A549 treated with AZD2906 at 1 μM for 4 hours (cell line): ENCODE data around the gene VAMP5. TPM values are rescaled to one million over a fixed set of nuclear protein-coding genes. Genes with fewer than 3 reads are reported as not detected.

ENCODE experiments used
- total RNA-seq: library from RNA; stranded (reverse); fragments of 200-300 nt; extraction: Qiagen RNA extraction; gene quantifications from 5 replicates; pipeline ENCODE4 v1.2.3, GENCODE V29; 2022

VAMP5 gene, protein sequence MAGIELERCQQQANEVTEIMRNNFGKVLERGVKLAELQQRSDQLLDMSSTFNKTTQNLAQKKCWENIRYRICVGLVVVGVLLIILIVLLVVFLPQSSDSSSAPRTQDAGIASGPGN
- total RNA-seq: 0.09 to 0.53 TPM (median 0.16 TPM) in 3 of 5 replicates, not detected in the others

DNA sequence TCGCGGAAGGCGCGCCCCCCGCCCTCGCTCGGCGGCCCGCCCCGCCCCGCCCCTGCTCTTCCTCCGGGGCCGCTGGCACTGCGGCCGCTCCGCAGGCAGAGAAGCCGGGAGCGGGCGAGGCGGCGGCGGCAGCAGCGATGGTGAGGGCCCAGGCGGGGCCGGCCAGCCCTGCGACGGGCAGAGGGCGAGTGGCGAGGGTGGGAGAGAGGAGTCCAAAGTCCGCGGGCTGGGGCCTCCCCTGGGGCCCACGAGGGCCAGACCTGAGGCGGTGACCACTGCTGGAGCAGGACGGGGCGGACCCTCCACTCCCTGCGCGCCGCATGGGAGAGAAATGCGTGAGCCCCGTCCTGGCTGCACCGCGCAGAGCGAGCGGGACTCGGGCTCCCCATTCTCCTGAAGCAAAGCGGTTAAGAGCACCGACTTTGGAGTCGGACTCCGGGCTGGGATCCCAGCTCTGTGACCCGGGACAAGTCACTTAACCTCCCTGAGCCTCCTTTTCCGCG lies at the start of gene VAMP5:
TSS of gene VAMP5 (plus strand) at position 78 of the 503 bp plus-strand sequence. CDS start at position 138, 60 bp downstream.

DNA sequence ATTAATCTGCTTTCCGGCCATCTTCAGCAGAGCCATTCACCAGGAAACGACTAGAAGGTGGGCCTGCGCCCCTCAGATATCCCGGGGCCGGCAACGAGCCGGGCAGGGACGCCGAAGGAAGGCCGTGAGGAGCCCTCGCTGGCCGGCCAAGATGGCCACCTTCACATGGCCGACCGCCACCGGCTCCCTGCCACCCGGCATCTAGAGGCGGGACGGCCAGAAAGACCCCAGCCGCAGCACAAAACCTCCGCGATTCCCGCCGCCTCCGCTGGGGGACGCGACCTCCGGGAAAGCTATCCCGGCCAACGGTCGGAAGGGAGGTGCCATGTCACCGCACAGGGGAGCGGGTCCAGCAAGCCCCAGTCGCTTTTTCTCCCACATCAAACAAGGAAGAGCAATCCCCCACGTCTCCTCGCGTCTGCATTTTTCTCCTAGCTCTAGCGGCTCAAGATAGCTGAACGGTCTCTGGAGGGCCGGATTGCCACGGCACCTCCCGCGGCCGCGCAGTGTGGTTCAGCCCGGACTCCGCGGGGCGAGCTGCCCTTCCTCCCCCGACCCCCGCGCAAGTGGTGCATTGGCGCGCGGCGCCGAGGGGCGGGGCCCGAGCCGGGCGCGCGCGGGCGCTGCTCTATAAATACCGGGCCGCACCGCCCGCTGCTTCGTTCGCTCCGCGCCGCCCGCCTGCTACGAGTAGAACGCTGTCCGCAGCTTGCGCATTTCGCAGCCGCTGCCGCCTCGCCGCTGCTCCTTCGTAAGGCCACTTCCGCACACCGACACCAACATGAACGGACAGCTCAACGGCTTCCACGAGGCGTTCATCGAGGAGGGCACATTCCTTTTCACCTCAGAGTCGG lies 45.5 kb upstream of the VAMP5 start, which contains the start of gene MAT2A:
TSS of gene MAT2A (plus strand) at position 662 of the 854 bp plus-strand sequence. CDS start at position 782, 120 bp downstream.

DNA sequence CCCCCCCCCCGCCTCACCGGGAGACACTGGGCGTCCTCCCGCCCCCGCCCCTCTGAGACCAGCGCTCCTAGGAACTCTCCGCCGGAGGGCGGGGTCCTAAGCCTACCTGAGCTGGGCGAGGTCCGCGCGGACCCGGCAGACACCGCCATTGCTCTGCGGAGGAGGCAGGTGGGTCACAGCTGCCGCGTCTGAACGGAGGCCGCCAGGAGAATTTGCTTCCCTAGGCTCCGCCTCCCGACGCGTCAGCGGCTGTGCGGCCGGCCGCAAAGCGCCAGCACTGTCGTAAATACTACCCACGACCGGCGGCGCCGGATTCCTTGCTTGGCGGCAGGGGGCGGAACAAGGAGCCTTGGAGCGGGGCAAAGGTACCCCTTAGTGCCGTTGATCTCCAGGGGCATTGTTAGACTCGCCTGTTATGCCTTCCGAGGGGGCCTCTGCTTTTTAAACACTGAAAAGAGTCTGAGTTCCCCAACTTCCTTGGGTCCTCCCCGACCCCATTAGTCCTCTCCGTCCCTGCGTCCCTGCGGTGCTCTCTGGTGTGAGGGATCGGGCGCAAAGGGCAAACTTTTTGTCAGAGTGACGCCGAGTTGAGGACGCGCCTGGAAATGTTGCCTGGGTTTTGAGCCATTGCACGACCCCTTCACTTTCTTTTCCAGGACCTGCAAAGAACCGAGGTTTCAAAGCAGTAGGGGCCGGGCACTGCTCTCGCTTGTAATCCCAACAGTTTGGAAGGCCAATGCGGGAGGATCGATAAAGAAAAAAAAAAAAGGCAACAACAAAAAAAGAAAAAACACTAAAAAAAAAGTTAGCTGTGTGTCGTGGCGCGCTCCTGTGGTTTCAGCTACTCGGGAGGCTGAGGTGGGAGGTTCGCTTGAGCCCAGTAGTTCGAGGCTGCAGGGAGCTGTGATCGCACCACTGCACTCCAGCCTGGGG lies 22.7 kb upstream of the VAMP5 start, which contains the start of gene GGCX:
TSS of gene GGCX (minus strand) at position 214 of the 933 bp plus-strand sequence. CDS start at position 149, 65 bp downstream.

DNA sequence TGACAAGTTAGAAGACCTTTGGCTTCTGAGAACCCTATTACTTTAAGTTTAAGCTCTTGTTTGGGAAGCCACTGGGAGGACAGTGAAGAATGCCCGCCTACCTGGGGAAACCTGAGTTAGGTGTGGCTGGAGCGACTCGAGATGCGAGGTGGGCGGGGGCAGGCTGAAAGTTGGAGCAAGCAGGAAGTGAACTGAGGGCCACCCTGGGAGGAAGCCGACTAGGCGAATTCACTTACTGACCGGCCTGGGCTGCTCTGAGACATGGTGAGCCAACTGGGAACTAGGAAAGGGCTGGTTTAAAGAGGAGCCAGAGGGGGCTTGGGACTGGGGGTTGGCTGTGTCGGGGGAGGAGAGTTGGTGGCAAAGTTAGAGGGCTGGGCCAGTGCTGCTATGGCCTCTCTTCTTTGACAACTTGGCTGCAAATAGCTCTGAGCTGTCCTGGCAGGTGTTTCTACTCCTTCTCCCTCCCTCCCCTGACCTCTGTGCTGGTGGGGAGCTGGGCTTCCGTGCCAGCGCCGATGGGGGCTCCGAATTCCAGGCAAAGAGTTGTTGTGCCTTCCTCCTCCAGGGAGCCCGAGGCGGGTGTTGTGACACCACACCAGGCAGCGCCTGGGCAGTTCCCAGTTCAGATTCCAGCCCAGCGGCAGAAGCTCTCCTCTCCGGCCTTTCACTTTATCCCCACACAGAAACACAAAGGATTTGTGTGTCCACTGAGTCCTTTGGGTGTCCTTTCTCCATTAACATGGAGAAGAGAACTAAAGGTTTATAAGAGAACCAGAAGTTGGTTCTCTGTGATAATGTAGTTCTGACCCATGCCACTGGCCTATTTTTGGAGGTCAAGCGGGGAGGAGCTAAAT lies 6.6 kb upstream of the VAMP5 start, which contains the start of gene VAMP8:
TSS of gene VAMP8 (plus strand) at position 201 of the 857 bp plus-strand sequence. CDS start at position 262, 61 bp downstream.

DNA sequence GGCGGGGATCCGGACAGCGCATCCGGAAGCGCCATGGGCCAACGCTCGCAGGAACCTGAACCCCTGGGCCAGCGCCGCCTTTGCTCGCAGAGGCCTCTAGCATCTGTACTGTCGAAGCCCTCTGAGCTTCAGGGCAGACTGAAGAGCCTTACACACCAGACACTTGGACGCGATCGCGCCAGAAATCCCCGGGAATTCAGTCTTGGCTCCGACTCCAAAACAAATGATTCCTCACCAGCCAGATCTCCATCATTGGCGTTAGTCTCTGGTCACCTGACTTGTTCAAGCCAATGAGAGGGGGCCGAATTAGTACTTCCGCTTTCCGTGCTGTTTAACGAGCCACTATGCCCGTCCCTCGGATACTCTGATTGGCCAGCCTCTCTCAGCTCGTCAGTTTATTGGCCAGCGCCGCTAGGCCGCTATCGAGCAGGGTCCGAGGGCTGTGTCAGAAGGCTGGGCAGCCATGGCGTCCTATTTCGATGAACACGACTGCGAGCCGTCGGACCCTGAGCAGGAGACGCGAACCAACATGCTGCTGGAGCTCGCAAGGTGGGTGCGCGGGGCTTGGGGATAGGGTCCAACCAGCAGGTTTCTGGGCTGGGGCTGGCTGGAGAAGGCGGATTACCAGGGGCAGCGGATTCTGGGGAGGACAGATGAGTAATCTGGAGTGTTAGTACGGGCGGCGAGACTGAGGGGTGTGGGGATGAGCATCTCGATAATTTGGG lies 11.2 kb downstream of the VAMP5 start, which contains the start of gene RNF181:
TSS of gene RNF181 (plus strand) at position 445 of the 725 bp plus-strand sequence. CDS start at position 464, 19 bp downstream.

DNA sequence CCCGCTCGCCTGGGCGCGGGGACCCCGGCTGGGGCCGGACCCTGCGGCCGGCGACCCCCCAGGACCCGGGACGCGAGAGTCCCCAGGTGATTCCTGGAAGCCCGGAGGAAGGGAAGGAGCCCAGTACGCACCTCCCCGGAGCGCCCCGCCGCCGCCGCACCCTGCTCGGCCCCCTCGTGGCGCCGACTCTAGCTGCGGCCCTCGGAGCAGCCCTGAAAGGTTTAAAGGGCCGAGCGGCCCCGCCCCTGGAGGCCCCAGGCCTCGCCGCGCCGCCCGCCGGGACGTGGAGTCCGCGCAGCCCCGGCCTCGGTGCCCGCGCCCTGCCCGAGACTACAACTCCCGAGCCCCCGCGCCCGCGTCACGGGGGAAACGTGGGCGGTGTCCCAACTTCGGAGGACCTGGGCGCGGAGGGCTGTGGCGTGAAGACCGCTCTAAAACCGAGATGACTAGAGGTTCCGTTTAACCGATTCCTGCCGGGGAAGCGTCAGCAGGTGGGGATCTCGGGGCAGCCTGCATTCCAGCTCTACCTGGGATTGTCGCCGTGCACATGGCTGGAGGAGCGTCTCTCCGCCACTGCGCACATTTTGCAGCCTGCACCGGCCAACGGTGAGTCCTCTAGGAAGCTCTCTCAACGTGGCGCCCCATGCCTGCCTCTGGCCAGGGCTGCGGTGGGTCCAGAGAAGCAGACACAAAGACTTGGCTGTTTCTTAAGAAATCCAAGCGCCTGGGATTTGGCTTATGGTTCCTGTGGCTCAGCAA lies 18.4 kb downstream of the VAMP5 start, which contains the start of gene TMEM150A:
TSS of gene TMEM150A (minus strand) at position 223 of the 759 bp plus-strand sequence. CDS start 750 bp downstream, outside the sequence.

DNA sequence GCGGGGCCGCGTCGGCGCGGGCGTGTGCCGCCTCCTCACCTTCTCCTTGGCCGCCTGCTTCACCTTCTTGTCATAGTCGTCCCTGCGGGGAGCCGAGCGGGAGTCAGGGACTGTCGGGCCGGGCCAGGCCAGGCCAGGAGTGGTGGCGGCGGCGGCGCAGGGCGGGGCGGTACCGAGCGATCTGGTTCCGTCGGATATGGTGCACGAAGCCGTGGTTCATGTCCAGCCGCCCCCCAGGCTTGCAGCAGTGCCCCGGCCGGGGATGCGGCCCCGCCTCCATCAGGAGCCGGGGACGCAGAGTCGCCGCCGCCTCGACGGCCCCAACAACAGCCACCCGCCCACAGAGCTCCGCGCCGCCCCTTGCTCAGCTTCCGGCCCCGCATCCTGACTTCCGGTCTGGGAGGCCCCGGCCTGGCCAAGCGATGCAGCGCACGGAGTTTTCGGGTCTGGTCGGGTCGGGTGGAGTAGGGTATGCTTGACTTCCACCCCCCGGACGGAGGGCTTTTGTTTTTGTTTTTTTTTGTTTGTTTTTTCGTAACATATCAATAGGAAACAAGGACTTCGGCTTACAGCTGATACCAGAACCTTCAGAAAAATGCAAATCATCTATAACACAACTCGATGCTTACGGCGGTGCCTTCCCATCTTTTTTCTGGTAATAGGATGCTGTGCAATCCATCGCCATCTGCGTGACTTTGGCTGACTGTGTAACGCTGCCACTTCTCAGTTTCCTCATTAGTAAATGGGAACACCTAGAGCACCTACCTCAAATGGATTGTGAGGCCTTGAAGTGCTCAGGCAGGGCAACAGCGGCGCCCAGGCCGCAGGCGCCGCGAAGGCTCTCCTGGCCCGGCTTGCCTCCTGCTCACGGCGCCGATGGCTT lies 27.7 kb downstream of the VAMP5 start, which contains the start of gene C2orf68:
TSS of gene C2orf68 (minus strand) at position 362 of the 883 bp plus-strand sequence. CDS start at position 280, 82 bp downstream.

Other genes starting within 250 kb of the VAMP5 start
- gene RETSAT, start 229.9 kb upstream of the VAMP5 start, total RNA-seq: 53.9 to 56.5 TPM (median 55.0 TPM) in 5 replicates
- gene ELMOD3, start 229.7 kb upstream of the VAMP5 start, total RNA-seq: 9.2 to 11.7 TPM (median 10.0 TPM) in 5 replicates
- gene CAPG, start 174.1 kb upstream of the VAMP5 start, total RNA-seq: 91.3 to 121 TPM (median 106 TPM) in 5 replicates
- gene SH2D6, start 165.7 kb upstream of the VAMP5 start, total RNA-seq: 0.60 to 0.96 TPM (median 0.80 TPM) in 5 replicates
- 540 to 610 TPM (median 553 TPM) in 5 replicates for gene MAT2A, start 45.3 kb upstream of the VAMP5 start, total RNA-seq
- 40.5 to 44.4 TPM (median 42.6 TPM) in 5 replicates for gene GGCX, start 22.9 kb upstream of the VAMP5 start, total RNA-seq
- gene VAMP8, start 6.8 kb upstream of the VAMP5 start, total RNA-seq: 14.8 to 19.3 TPM (median 16.2 TPM) in 5 replicates
- 169 to 199 TPM (median 193 TPM) in 5 replicates for gene RNF181, start 11.3 kb downstream of the VAMP5 start, total RNA-seq
- gene TMEM150A, start 18.3 kb downstream of the VAMP5 start, total RNA-seq: 12.3 to 17.2 TPM (median 16.1 TPM) in 5 replicates
- gene C2orf68, start 27.6 kb downstream of the VAMP5 start, total RNA-seq: 19.6 to 28.7 TPM (median 26.5 TPM) in 5 replicates
- gene USP39, start 31.8 kb downstream of the VAMP5 start, total RNA-seq: 68.0 to 79.7 TPM (median 72.8 TPM) in 5 replicates
- gene SFTPB, start 83.8 kb downstream of the VAMP5 start, total RNA-seq: 0.10 to 0.25 TPM (median 0.12 TPM) in 5 replicates
- 0.20 to 0.45 TPM (median 0.35 TPM) in 4 of 5 replicates, not detected in the other for gene GNLY, start 109.9 kb downstream of the VAMP5 start, total RNA-seq
- gene ATOH8, start 169.6 kb downstream of the VAMP5 start, total RNA-seq: 19.8 to 30.1 TPM (median 27.1 TPM) in 5 replicates